IgD-negative memory B cell (primary cell): Measurements from ENCODE around the gene TMEM238. TPM values are rescaled to one million over a fixed set of nuclear protein-coding genes. Genes with fewer than 3 reads are reported as not detected.
"Not testable (repeated sequence)": the region's sequence is repeated elsewhere in the genome, so short reads cannot be mapped to it uniquely, and the experiment has no call there.

Experiments used
- H3K27ac Mint-ChIP-seq, 3 donors: one replicate each; pipeline ENCODE4 v1.8.0; 2020 to 2022; ENCODE audit warnings: mild to moderate bottlenecking in 3 of 3, mixed read lengths in 3 of 3, moderate library complexity in 1 of 3
- H3K27me3 Mint-ChIP-seq: one replicate; pipeline ENCODE4 v1.8.0; 2021; ENCODE audit warnings: mixed read lengths
- H3K36me3 Mint-ChIP-seq: one replicate; pipeline ENCODE4 v1.8.0; 2020; ENCODE audit warnings: mild to moderate bottlenecking, mixed read lengths
- H3K4me1 Mint-ChIP-seq, 3 donors: one replicate each; pipeline ENCODE4 v1.8.0; 2020 to 2022; ENCODE audit warnings: mixed read lengths in 3 of 3, mild to moderate bottlenecking in 1 of 3
- H3K4me3 Mint-ChIP-seq, 4 donors: one replicate each; pipeline ENCODE4 v1.8.0; 2020 to 2022; ENCODE audit warnings: mild to moderate bottlenecking in 4 of 4, mixed read lengths in 4 of 4, moderate library complexity in 3 of 4
- H3K9me3 Mint-ChIP-seq, 3 donors: one replicate each; pipeline ENCODE4 v1.8.0; 2020 to 2021; ENCODE audit warnings: mixed read lengths in 3 of 3, mild to moderate bottlenecking in 1 of 3
- polyA plus RNA-seq: library from polyadenylated mRNA; unstranded; fragments of 300-500 nt; fragmentation: Illumina TruSeq; gene quantifications from one replicate; pipeline ENCODE4 v1.2.3, GENCODE V29; 2021

TMEM238 gene
- polyA plus RNA-seq, 1 donor from 2014 or later, result 1.1 TPM

- Mint-ChIP-seq H3K9me3 (peaks cover 2 to 9% (median 6%) of the 10 kb centered on the region in 3 donors), H3K4me3 (peak overlapping the region; percentile 87 to 97 (median 94)), H3K4me1 (peaks cover 14 to 25% (median 18%) of the 10 kb centered on the region in 3 donors), H3K27me3 (no peaks in the 10 kb centered on the region), H3K36me3 (peaks cover 7% of the 10 kb centered on the region), H3K27ac (peak overlapping the region; percentile 93 to 99 (median 98))
Observed at GRCh38 chr19:55407800-55408532, 23.9 kb upstream of the TMEM238 start.

- Mint-ChIP-seq H3K27ac (peak within 1 kb of the TSS; percentile 93 to 99 (median 98)), H3K4me1 (peaks cover 14 to 25% (median 18%) of the 10 kb centered on the region in 3 donors), H3K4me3 (peak within 1 kb of the TSS; percentile 87 to 97 (median 94))
- H3K27me3 Mint-ChIP-seq, H3K36me3 Mint-ChIP-seq, H3K9me3 Mint-ChIP-seq: not testable (repeated sequence)
Observed at GRCh38 chr19:55407550-55407799, 23.4 kb upstream of the TMEM238 start, which contains the start of gene UBE2S. TSS of gene UBE2S (minus strand) at chr19:55407788. CDS start at chr19:55407589, 199 bp downstream.

GRCh38 chr19:55406826-55407549 lies 22.9 kb upstream of the TMEM238 start:
- Mint-ChIP-seq H3K9me3 (peaks cover 2 to 9% (median 6%) of the 10 kb centered on the region in 3 donors), H3K4me3 (peak overlapping the region; percentile 87 to 97 (median 94)), H3K27me3 (no peaks in the 10 kb centered on the region), H3K36me3 (peaks cover 8% of the 10 kb centered on the region), H3K4me1 (peaks cover 14 to 25% (median 18%) of the 10 kb centered on the region in 3 donors), H3K27ac (peak overlapping the region; percentile 76 to 98 (median 93))

- H3K36me3 Mint-ChIP-seq, result peaks cover 8% of the 10 kb centered on the region
- no peaks in the 10 kb centered on the region for H3K27me3 Mint-ChIP-seq
- peak overlapping the region in 2 of 3 donors; percentile 76 to 93 for H3K27ac Mint-ChIP-seq
- peak overlapping the region; percentile 87 to 97 (median 92) for H3K4me3 Mint-ChIP-seq
- H3K9me3 Mint-ChIP-seq, result peaks cover 2 to 9% (median 5%) of the 10 kb centered on the region in 3 donors
- H3K4me1 Mint-ChIP-seq, result peaks cover 14 to 25% (median 18%) of the 10 kb centered on the region in 3 donors
Observed at GRCh38 chr19:55406091-55406825, 22.2 kb upstream of the TMEM238 start.

- H3K4me1 Mint-ChIP-seq, result peaks cover 14 to 25% (median 18%) of the 10 kb centered on the region in 3 donors
- peaks cover 8% of the 10 kb centered on the region for H3K36me3 Mint-ChIP-seq
- H3K9me3 Mint-ChIP-seq, result peaks cover 2 to 8% (median 2%) of the 10 kb centered on the region in 3 donors
- H3K4me3 Mint-ChIP-seq, result peak overlapping the region in 3 of 4 donors; percentile 46 to 87 (median 63)
- H3K27me3 Mint-ChIP-seq, result no peaks in the 10 kb centered on the region
- peak overlapping the region in 1 of 3 donors; percentile 93 for H3K27ac Mint-ChIP-seq
Observed at GRCh38 chr19:55405638-55406037, 21.5 kb upstream of the TMEM238 start.

GRCh38 chr19:55402509-55402908 lies 18.4 kb upstream of the TMEM238 start:
- no peak overlapping the region for H3K4me3 Mint-ChIP-seq
- H3K9me3 Mint-ChIP-seq, result no peaks in the 10 kb centered on the region
- peak overlapping the region in 1 of 3 donors; percentile 67 for H3K27ac Mint-ChIP-seq
- no peaks in the 10 kb centered on the region for H3K27me3 Mint-ChIP-seq
- peaks cover 8% of the 10 kb centered on the region for H3K36me3 Mint-ChIP-seq
- H3K4me1 Mint-ChIP-seq, result peaks cover 14 to 21% (median 18%) of the 10 kb centered on the region in 3 donors

- H3K27me3 Mint-ChIP-seq, H3K27ac Mint-ChIP-seq, H3K36me3 Mint-ChIP-seq, H3K9me3 Mint-ChIP-seq, H3K4me3 Mint-ChIP-seq: not testable (repeated sequence)
- H3K4me1 Mint-ChIP-seq, result peaks cover 10 to 16% (median 13%) of the 10 kb centered on the region in 3 donors
Observed at GRCh38 chr19:55401390-55401789, 17.3 kb upstream of the TMEM238 start.

GRCh38 chr19:55400281-55401087 lies 16.4 kb upstream of the TMEM238 start:
- Mint-ChIP-seq H3K27ac (no peak overlapping the region), H3K9me3 (no peaks in the 10 kb centered on the region), H3K27me3 (no peaks in the 10 kb centered on the region), H3K4me1 (peaks cover 5 to 7% (median 6%) of the 10 kb centered on the region in 3 donors), H3K36me3 (peaks cover 6% of the 10 kb centered on the region), H3K4me3 (no peak overlapping the region)

GRCh38 chr19:55398200-55398925 lies 14.3 kb upstream of the TMEM238 start:
- H3K4me3 Mint-ChIP-seq, result peak overlapping the region in 1 of 4 donors; percentile 46
- peak overlapping the region in 1 of 3 donors; percentile 74 for H3K27ac Mint-ChIP-seq
- H3K27me3 Mint-ChIP-seq, result no peaks in the 10 kb centered on the region
- no peaks in the 10 kb centered on the region for H3K9me3 Mint-ChIP-seq
- peaks cover 5% of the 10 kb centered on the region for H3K36me3 Mint-ChIP-seq
- H3K4me1 Mint-ChIP-seq, result peaks cover 5 to 7% (median 6%) of the 10 kb centered on the region in 3 donors

- Mint-ChIP-seq H3K27ac (peak overlapping the region in 1 of 3 donors; percentile 60), H3K27me3 (no peaks in the 10 kb centered on the region), H3K4me1 (peaks cover 7 to 24% (median 10%) of the 10 kb centered on the region in 3 donors), H3K9me3 (no peaks in the 10 kb centered on the region), H3K36me3 (peaks cover 2% of the 10 kb centered on the region), H3K4me3 (no peak overlapping the region)
Observed at GRCh38 chr19:55392820-55393761, 9.0 kb upstream of the TMEM238 start.

- peaks cover 11 to 34% (median 16%) of the 10 kb centered on the region in 3 donors for H3K4me1 Mint-ChIP-seq
- H3K27ac Mint-ChIP-seq, result peak overlapping the region in 1 of 3 donors; percentile 60
- H3K4me3 Mint-ChIP-seq, result no peak overlapping the region
- H3K27me3 Mint-ChIP-seq, result no peaks in the 10 kb centered on the region
- peaks cover 2% of the 10 kb centered on the region for H3K36me3 Mint-ChIP-seq
- no peaks in the 10 kb centered on the region for H3K9me3 Mint-ChIP-seq
Observed at GRCh38 chr19:55391702-55392615, 7.9 kb upstream of the TMEM238 start.

GRCh38 chr19:55391191-55391670 lies 7.1 kb upstream of the TMEM238 start:
- Mint-ChIP-seq H3K27ac (peak overlapping the region in 1 of 3 donors; percentile 60), H3K36me3 (peaks cover 2% of the 10 kb centered on the region), H3K9me3 (no peaks in the 10 kb centered on the region), H3K27me3 (no peaks in the 10 kb centered on the region), H3K4me3 (peak overlapping the region in 1 of 4 donors; percentile 61), H3K4me1 (peaks cover 18 to 39% (median 20%) of the 10 kb centered on the region in 3 donors)
